HG03432 (cell line): ENCODE results near the gene PIGL.
"Not testable (repeated sequence)": the region's sequence is repeated elsewhere in the genome, so short reads cannot be mapped to it uniquely, and the experiment has no call there.

Source experiments
- ATAC-seq: cut with Tn5 transposase; IDR thresholded peaks from one replicate; pipeline ENCODE4 v1.9.1; 2021; ENCODE audit warnings: mild to moderate bottlenecking, moderate library complexity; ENCODE audit not compliant: unreplicated experiment

The PIGL gene

DNA sequence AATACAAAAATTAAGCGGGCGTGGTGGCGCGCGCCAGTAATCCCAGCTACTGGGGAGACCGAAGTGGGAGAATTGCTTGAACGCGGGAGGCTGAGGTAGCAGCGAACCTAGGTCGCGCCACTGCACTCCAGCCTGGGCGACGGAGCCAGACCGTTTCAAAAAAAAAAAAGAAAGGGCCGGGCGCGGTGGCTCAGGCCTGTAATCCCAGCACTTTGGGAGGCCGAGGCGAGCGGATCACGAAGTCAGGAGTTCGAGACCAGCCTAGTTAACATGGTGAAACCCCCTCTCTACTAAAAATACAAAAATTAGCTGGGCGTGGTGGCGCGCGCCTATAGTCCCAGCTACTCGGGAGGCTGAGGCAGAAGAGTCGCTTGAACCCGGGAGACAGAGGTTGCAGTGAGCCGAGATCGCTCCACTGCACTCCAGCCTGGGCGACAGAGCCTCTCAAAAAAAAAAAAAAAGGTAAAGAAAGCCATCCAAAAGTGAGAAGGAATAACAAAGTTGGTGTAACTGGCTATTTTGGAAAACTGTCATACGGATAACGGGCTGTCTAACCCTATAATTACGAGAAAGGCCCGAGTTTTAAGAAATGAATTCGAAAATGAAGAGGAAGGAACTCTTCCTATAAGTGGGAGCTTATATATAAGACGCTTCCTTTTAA is 539 bp upstream of the PIGL start:
- not testable (repeated sequence) for ATAC-seq

DNA sequence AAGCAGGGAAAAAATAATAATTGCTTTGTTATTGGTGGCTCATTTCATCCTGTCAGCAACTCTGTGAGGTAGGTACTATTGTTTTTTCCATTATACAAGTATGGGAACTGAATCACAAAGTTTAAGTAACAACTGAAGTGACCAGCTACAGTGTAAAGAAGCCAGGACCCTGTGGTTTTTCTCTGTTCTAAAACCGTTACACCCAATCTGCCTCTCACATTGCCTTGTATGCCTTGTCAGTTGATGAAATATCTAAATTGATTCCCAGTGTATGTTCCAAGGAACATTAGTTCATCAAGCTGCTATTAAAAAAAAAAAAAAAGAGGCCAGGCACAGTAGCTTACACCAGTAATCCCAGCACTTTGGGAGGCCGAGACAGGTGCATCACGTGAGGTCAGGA is 5.4 kb downstream of the PIGL start:
- no peak for ATAC-seq

DNA sequence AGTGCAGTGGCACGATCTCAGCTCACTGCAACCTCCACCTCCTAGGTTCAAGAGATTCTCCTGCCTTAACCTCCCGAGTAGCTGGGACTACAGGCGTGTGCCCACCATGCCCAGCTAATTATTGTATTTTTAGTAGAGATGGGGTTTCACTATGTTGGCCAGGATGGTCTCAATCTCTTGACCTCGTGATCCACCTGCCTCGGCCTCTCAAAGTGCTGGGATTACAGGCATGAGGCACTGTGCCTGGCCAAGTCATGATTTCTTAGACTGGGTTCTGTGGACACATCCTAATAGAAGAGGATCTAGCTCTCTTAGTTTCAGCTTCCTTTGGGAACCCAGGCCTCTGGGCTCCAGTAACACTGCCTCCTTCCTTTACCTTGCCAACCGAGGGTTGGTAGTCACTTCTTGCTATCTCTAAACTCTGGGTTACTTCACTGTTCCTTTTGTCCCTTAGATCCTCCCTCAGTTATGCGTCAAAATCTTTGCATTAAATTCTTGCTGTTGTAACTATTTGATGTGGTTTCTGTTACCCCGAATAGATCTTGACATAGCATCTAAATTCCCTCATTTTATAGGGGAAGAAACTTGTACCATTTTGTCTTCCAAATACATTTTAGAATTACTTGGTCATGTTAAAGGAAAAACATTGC is 13.0 kb downstream of the PIGL start:
- ATAC-seq: not testable (repeated sequence)

DNA sequence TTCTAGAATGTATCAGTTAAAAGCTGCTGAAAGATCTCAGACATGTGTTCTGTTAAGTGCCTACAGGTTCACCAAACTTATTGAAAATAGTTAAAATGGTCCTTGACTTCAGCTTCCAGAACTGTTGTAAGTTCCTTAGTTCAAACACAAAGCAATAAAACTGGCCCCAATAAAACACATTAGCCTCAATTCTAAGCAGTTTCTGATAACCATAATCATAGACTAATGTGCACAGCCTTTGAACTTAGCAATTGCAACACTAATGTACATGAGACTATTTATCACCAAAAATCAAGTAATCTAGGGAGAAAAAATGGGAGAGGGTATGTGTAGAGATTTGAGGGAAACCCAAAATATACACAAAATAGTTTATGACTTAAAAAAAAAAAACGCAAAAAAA is 15.4 kb downstream of the PIGL start:
- ATAC-seq: no peak

DNA sequence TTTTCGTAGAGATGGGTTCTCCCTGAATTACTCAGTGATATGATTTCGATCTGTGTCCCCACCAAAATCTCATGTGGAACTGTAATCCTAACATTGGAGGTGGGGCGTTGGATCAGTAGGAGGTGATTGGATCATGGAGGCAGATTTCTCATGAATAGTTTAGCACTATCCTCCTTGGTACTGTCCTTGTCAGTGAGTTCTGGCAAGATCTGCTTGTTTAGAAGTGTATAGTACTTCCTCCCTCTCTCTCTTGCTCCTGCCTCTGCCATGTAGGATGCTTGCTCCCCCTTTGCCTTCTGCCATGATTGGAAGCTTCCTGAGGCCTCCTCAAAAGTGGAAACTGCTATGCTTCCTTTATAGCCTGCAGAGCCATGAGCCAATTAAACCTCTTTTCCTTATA is 22.9 kb downstream of the PIGL start:
- no peak for ATAC-seq

DNA sequence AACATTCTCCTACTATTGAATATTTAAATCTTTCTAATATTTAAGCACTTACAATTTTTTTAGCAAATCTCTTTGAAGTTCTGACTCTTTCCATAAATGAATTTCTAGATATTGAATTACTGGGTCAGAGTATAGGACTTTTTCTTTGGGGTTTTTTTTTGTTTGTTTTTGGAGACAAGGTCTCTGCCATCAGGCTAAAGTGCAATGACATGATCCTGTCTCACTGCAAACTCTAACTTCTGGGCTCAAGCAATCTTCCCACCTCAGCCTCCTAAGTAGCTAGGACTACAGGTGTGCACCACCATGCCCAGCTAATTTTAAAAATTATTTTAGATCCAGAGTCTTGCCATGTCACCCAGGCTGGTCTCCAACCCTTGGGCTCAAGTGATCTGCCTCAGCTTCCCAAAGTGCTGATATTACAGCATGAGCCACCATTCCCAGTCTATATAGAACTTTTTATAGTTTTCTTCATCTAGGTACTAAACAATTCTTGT is 24.9 kb downstream of the PIGL start:
- no peak for ATAC-seq

DNA sequence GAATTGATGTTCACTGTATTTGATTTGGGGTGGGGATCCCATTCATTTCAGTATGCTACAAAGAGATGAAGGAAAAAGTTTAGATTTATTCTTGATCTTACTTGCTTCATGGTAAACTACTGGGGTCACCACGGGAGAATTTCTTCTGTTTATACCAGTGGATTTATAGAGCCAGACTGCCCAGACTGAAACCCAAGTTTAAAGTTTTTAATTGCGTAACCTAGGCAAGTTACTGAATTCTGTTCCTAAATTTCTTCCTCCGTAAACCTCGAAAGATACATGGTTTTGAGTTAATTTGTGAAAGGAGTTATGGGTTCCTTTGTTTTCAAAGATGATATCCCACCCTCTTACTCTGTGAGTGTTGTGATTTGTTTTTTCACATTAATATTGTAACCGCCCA is 26.4 kb downstream of the PIGL start:
- no peak for ATAC-seq

DNA sequence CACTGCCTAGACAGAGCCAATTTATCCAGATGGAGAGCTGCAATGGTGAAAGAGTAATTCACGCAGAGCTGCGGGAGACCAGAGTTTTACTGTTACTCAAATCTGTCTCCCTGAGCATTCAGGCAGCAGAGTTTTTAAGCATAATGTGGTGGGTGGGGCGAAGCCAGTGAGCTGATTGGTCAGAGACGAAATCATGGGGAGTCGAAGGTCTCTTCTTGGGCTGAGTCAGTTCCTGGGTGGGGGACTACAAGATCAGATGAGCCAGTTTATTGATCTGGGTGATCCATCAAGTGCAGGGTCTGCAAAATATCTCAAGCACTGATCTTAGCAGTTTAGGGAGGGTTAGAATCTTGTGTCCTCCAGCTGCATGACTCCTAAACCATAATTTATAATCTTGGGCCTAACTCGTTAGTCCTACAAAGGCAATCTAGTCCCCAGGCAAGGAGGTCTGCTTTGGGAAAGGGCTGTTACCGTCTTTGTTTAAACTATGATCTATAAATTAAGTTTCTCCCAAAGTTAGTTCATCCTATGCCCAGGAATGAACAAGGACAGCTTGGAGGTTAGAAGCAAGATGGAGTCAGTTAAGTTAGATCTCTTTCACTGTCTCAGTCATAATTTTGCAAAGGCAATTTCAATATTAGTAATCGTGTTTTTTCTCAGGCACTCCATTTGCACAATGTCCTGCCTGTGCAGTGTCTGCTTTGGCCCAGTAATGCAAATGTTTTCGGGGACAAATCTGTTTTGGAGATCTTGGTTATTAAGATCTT is 27.0 kb downstream of the PIGL start:
- no peak for ATAC-seq

DNA sequence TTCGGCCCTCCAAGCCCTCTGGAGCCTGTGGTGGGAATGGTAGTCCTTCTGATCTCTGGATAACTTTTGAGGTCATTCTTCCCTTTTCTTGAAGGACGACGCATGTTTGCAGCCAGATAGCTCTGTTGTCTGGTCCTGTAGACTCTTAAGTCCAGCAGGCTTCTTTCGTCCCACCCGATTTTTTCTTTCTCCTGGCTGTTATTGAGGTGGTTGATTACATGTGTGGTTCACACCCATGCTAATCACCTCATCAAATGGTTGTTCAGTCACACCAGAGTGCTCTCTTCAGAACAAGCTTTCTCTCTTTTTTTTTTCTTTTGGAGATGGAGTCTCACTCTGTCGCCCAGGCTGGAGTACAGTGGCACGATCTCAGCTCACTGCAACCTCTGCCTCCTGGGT is 30.6 kb downstream of the PIGL start:
- ATAC-seq: no peak

DNA sequence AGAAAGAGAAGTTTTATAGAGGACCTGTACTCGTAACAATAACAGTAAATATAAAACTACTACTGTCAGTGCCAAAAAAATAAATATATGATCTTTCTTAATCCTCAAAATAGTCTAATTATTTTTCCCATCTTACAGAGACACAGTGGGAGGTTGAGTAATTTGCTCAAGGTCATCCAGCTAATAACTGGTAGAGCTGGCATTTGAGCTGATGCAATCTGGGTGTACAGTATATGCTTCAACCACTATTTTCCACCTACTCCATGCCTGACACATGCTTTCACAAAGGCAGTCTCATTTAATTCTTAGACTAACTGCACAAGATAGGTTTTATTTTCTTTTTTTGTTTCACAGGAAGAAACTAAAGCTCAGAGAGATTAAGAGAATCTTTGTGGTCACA is 33.6 kb downstream of the PIGL start:
- no peak for ATAC-seq

DNA sequence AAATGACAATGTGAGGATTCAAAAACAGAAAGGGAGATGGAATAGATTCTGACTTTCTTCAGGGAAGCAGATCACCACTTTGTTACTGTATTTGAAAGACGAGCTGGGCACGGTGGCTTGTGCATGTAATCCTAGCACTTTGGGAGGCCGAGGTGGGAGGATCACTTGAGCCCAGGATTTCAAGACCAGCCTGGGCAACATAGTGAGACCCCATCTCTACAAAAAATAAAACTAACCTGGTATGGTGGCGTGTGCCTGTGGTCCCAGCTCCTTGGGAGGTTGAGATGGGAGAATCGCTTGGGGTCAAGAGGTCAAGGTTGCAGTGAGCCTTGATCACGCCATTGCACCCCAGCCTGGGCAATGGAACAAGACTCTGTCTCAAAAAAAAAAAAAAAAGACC is 34.0 kb downstream of the PIGL start:
- ATAC-seq: no peak

DNA sequence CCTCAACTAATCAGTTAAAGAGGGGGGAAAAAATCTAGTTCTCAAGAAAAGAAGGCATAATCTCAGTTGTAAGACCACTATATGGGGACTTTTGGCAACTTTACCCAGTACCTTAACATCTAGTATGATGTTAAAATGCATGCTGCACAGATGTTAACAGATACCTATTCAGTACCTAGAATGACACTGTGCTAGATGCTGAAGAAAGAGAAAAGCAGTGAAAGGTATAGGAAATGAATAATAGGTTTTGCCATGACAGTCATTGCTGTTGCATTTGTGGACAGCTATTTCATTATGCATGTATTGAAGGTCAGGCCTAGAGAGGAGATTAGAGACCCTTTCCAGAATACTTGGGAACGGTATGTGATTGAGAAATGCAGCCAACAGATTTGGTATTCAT is 34.5 kb downstream of the PIGL start:
- ATAC-seq: no peak

DNA sequence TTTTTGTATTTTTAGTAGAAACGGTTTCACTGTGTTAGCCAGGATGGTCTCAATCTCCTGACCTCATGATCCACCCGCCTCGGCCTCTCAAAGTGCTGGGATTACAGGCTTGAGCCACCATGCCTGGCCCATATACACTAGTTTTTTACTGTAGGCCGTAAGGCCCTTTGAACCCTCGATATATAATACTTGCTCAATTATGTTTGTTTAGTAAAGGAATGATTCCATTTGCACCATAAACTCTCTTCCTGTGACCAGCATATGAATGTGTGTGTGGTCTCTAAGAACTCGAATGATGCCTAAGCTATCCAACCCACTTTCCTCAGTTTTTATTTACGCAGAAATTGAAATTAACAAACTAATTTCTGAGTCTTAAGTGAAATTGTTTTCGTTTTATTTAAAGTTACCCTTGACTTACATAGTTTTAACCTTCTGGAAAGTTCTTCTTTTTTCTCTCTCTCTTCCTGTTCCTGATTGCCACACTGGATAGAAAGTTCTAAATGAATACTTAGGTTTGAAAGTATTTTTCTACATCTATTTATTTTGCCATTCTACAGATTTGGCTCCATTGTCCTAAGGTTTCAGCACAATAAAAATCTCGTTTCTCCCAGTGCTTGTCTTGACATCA is 37.9 kb downstream of the PIGL start:
- ATAC-seq: no peak

DNA sequence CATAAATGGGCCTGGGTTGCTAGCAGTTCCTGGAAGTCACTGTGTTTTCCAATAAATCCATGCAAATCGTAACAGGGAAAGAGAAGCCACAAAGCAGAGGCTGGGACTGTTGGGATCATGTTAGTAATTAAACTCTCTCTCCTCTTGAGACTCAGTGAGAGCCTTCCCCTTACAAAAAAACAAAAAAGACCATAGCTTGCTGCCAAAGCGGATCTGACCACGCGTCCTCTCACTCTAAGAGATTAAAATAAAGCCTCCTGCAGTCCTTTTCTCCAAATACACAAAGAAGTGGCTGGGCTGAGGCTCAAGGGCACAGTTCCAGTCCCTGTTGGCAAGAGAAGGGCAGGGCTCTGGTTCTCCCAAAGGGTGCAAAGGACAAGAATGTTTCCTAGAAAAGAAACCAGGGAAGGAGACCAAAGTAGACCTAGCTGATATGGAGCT is 38.5 kb downstream of the PIGL start:
- no peak for ATAC-seq

DNA sequence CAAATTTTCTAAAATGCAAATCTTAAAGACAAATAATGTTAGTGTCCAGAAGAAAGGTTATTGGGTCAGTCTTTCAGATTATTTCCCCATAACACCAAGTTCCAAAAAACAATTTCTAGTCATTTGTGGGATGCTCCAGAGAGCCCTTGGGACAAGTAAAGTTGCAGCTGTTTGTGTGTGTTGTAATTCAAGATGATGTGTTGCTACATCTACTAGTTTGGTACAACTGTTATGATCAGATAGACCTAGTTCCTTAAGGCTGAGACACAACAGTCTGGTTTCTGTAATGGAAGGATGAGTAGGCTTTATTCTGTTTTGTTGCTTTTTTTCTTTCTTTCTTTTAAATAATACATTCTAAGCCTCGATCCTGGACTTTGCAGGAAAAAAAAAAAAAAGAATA is 41.9 kb downstream of the PIGL start:
- no peak for ATAC-seq

DNA sequence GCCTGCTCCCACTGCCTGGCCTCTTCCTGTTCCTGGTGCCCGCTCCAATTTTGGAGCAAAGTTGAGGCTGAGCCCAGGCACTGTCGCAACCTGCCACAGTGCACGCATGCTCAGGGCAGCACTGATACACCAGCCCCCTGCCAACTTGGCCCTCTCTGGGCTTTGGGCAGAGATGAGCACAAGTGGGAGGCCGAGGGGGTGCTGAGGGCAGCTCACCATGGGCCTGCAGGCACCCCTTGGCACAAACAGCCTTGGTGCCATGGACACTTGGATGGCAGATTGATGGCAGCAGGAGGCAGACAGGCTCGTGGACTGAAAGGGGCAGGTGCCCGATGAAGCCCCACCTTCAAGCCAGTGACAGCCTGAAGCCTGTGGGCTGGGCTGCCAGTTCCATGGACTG is 42.9 kb downstream of the PIGL start:
- ATAC-seq: no peak

DNA sequence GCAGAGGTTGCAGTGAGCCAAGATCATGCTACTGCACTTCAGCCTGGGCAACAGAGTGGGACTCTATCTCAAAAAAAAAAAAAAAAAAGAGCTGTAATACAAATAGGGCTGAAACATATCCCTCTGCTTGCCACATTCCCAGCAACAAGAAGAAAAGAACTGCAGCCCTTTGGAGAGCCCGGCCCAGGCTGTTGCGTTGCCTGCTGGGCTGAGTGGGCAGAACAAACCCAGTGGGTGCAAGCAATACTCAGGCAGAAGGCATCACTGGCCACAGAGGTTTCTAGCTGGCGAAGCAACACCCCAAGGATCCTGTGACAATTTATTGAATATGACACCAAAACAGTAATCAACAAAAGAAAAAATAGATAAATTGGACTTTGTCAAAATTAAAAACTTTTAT is 44.0 kb downstream of the PIGL start:
- no peak for ATAC-seq

DNA sequence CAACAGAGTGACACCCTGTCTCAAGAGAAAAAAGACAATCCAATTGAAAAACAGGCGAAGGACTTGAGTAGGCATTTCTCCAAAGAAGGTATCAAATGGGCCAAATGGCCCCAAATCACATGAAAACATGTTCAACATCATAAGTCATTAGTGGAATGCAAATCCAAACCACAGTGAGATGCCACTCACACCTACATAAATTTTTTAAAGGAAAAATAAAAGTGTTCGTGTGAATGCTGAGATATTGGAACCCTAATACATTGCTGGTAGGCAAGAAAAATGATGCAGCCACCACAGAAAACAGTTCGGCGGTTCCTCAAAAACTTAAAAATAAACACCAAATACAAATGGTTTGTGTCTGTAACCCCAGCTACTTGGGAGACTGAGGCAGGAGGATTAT is 45.2 kb downstream of the PIGL start:
- no peak for ATAC-seq

DNA sequence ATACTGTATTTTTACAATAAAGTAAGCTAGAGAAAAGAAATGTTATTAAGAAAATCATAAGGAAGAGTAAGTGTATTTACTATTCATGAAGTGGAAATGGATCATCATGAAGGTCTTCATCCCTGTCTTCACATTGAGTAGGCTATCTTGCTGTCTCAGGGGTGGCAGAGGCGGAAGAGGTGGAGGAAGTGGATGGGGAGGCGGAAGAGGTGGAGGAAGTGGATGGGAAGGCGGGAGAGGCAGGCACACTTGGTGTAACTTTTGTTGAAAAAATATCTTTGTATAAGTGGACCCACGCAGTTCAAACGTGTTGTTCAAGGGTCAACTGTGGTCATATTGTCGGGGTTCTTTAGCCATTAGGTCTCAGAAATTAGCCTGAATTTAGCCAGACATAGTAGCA is 50.2 kb downstream of the PIGL start:
- no peak for ATAC-seq

DNA sequence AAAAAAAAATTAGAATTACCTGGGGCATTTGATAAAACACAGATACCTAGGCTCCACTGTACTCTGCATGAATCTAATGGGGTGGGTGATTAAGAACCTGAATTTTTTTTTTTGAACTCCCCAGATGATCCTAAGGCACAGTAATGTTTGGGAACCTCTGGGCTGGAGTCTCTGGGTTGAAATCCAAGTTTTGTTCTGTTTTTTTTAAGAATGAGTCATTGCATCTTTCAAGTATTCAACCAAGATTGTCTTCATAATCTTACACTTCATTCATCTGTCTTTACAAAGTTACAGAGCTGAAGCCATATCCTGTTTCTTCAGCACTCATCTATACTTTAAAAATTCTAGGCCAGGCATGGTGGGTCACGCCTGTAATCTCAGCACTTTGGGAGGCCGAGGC is 52.6 kb downstream of the PIGL start:
- ATAC-seq: no peak

DNA sequence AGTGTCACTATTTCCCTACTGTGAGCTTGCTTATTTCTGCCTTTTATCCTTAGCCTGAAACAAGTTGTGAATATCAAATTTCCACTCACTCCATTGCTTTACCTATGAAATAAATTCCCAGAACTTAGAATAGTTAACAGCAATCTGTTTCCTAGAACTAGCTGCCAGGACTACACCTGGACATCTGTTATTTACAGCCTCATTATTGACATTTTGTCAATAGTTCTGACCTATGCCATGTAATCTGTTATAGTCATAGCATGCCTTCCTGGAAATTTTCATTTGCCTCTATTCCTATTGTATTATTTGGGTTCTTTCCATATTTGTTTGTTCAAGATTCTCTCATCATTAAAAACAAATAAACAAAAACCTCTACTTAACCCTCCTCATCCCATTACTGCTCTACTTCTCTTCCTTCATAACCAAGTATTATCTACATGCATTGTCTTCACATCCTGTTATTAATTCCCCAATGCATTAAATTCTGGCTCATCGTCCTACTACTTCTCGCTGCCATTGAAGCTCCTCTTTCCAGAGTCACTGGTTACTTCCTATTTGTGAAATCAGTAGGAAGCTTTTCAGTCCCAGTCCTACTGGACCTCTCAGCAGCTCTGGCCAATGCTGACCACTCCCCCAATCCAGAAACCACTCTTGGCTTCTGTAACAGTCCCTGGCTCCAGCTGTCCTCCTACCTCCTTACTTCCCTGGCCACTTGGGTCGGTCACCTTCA is 55.3 kb downstream of the PIGL start:
- ATAC-seq: no peak
